IPS DF 6.9 (cell line): ENCODE data around the gene PHF12.
"Not testable (repeated sequence)": the region's sequence is repeated elsewhere in the genome, so short reads cannot be mapped to it uniquely, and the experiment has no call there.

Source experiments
- DNase-seq: peaks from one replicate; pipeline ENCODE4 v3.0.0-alpha.2; 2013; ENCODE audit warnings: low read depth, low spot score
- H3K27ac ChIP-seq: one replicate; pipeline ENCODE4 v1.5.1; 2013; ENCODE audit warnings: low read length, control low read depth
- H3K27me3 ChIP-seq: 2 replicates; pipeline ENCODE4 v1.6.1; 2013; ENCODE audit warnings: mild to moderate bottlenecking, low read length; ENCODE audit not compliant: control insufficient read depth, insufficient read depth
- H3K36me3 ChIP-seq: 2 replicates; pipeline ENCODE4 v1.6.1; 2013; ENCODE audit warnings: low read length; ENCODE audit not compliant: control insufficient read depth, insufficient read depth
- H3K4me1 ChIP-seq: 2 replicates; pipeline ENCODE4 v1.6.1; 2013; ENCODE audit warnings: low read length; ENCODE audit not compliant: control insufficient read depth, insufficient read depth
- H3K4me3 ChIP-seq: 2 replicates; pipeline ENCODE4 v1.5.1; 2013; ENCODE audit warnings: mild to moderate bottlenecking, low read length
- H3K9me3 ChIP-seq: 2 replicates; pipeline ENCODE4 v1.6.1; 2013; ENCODE audit warnings: low read length, inconsistent platforms; ENCODE audit not compliant: control insufficient read depth, insufficient read depth
- whole genome bisulfite sequencing: extraction: QIAGEN DNeasy Blood & Tissue Kit; methylation state at CpG from one replicate; pipeline ENCODE4 v1.1.7; 2013; ENCODE audit warnings: mixed read lengths, missing lambda C conversion rate; ENCODE audit not compliant: insufficient read length, insufficient coverage; 5-methylcytosine and 5-hydroxymethylcytosine counted together

Gene PHF12

DNA sequence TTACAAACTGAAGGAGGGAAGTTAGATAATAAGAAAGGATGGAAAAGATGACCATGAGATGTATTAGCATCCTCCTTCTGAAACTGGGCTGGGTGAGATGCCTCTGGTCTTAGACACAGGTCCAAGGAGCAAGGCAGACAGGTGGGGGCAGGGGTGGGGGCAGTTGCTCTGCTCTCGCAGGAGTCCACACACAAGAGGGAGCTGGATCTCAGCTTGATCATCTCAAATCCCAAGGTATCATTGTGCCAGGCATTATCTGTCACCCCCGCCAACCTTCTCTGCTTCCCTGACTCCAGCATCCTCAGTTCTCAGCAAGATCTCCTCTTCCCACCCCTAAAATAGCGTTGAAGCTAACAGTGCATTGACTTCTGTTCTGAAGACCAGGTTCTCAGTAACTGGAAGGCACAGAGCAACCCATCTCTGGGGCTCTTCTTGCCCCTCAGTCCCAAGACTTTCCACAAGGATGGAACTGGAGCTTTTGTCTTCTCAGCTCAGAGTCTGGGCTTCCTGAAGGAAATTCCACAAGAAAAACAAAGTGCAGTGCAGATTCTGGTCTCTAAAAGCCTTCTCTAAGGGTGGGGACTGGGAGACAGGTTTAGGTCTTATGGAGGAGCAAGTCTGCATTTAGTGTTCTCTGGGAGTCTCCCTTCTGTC lies 55.4 kb downstream of the PHF12 start:
- no peak overlapping the region for H3K4me3 ChIP-seq
- DNase-seq: no peak
- peaks cover 4% of the 10 kb centered on the region for H3K4me1 ChIP-seq
- H3K27ac ChIP-seq: no peak overlapping the region
- WGBS: no CpG with 5 or more reads among the region's 3 CpGs
- H3K27me3 ChIP-seq: no peaks in the 10 kb centered on the region
- no peaks in the 10 kb centered on the region for H3K9me3 ChIP-seq
- peaks cover under 1% of the 10 kb centered on the region; the same call in 1 of the 2 replicates for H3K36me3 ChIP-seq

DNA sequence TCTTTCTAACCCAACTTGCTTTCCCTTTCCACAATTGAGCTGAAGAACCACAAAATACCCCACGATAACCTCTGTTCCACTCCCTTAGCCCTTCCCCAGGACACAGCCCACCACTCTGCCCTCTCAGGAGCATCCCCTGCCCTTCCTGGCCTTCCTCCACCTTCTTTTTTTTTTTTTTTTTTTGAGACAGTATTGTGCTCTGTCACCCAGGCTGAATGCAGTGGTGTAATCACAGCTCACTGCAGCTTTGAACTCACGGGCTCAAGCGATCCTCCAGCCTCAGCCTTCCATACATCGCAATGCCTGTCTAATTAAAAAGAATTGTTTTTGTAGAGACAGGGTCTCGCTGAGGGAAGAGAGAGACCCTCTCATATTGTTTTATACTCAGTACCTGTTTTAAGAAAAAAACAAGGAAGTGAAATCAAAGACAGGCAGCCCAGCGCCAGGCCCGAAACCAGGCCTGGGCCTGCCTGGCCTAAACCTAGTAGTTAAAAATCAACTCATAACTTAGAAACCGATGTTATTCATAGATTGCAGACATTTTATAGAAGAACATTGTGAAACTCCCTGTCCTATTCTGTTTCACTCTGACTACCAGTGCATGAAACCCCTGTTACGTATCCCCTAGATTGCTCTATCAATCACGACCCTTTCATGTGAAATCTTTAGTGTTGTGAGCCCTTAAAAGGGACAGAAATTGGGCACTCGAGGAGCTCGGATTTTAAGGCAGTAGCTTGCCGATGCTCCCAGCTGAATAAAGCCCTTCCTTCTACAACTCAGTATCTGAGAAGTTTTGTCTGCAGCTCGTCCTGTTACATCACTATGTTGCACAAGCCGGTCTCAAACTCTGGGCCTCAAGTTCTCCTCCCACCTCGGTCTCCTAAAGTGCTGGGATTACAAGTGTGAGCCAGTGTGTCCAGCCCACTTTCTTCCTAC lies 57.8 kb downstream of the PHF12 start:
- WGBS: 100% methylated on average over 1 of the region's 16 CpGs
- not testable (repeated sequence) for H3K36me3 ChIP-seq, DNase-seq, H3K27me3 ChIP-seq, H3K4me1 ChIP-seq, H3K9me3 ChIP-seq, H3K4me3 ChIP-seq, H3K27ac ChIP-seq

DNA sequence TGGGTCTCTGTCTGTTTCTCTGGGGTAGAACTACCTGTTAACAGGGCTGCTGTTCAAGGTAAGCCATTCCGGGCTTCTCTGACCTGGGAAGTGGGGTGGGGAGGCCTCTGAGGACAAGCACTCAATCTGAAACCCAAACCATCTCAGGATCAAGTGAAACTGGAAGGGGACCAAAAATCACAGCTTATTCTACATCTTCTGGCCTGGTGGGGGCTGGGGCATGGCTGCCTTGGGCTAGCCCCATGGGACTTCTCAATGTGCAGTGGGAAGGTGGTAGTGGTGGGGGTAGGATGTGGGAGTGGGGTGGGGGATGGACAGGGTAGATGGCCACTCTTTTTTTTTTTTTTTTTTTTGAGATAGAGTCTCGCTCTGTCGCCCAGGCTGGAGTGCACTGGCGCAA lies 59.3 kb downstream of the PHF12 start:
- no peak overlapping the region for H3K4me3 ChIP-seq
- H3K9me3 ChIP-seq: no peaks in the 10 kb centered on the region
- no peaks in the 10 kb centered on the region for H3K27me3 ChIP-seq
- H3K4me1 ChIP-seq: peaks cover 3% of the 10 kb centered on the region; the same call in 1 of the 2 replicates
- no peak for DNase-seq
- WGBS: no CpG with 5 or more reads among the region's 4 CpGs
- H3K36me3 ChIP-seq: no peaks in the 10 kb centered on the region
- H3K27ac ChIP-seq: no peak overlapping the region

DNA sequence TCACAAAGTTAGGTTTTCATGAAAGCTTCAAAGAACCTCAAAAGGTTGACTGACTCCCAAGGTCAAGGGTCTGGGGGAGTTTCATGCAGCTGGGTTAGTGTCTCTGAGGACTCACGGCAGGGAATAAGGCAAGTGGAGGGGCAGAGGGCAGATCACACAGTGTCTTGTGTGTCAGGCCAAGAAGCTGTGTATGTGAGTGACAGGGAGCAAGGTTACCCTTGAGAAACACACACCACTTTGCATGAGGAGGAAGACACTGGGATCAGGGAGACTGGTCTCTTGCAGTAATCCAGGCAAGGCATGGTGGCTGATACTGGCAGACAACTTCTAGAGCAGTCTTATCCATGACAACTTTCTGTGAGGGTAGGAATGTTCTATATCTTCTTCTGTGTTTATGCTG lies 60.1 kb downstream of the PHF12 start:
- DNase-seq: no peak
- Histone ChIP-seq H3K9me3 (no peaks in the 10 kb centered on the region), H3K4me3 (no peak overlapping the region), H3K4me1 (peaks cover 3% of the 10 kb centered on the region; the same call in 1 of the 2 replicates), H3K36me3 (no peaks in the 10 kb centered on the region), H3K27ac (no peak overlapping the region), H3K27me3 (no peaks in the 10 kb centered on the region)
- WGBS: no CpG with 5 or more reads among the region's 1 CpG

DNA sequence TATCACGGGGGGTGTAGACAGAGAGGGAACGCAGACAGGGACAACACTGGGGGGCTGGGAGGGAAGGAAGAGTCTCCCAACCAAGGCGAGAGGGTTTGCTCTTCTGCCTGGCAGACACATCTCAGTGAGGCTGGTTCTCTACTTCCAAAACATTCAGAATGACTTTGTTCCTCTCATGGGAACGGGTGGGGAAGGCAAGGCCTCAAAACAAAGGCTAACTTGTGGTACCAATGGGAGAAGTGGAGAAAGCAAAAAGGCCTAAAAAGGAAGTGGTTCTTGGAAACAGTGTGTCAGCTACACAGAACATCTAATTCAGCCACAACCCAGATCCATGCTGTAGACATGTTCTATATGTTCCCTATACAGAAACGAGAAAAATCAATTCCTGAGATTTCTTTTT lies 61.3 kb downstream of the PHF12 start:
- WGBS: no CpG with 5 or more reads among the region's 5 CpGs
- no peaks in the 10 kb centered on the region for H3K9me3 ChIP-seq

DNA sequence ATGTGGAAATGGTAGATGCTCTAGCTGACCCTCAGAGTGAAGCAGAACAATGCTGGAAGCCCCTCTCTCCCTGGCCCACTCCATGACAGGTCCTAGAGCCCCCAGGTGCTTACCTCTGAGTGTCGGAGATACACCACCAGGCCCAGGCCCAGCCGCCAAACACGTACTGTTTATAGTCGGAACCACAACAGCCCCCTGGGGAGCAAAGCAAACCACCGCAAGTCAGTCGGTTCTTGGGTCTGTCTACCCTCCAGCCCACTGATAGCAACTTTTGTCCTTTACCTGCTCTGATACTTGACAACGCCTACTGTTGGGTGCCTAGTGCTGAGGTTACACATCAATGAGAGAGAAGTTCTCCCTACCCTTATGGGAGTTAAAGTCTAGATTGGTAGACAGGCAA lies 62.5 kb downstream of the PHF12 start:
- no peak overlapping the region for H3K4me3 ChIP-seq
- no peaks in the 10 kb centered on the region for H3K9me3 ChIP-seq
- H3K27ac ChIP-seq: no peak overlapping the region
- no peak for DNase-seq
- H3K36me3 ChIP-seq: no peaks in the 10 kb centered on the region; the same call in 1 of the 2 replicates
- no CpG with 5 or more reads among the region's 7 CpGs for WGBS
- no peaks in the 10 kb centered on the region for H3K27me3 ChIP-seq
- no peaks in the 10 kb centered on the region for H3K4me1 ChIP-seq

More for the DNA sequence above, 61.3 kb downstream of the PHF12 start:
- H3K4me3 ChIP-seq: no peak overlapping the region
- no peaks in the 10 kb centered on the region for H3K27me3 ChIP-seq
- no peak for DNase-seq
- no peak overlapping the region for H3K27ac ChIP-seq
- no peaks in the 10 kb centered on the region for H3K36me3 ChIP-seq
- no peaks in the 10 kb centered on the region for H3K4me1 ChIP-seq

DNA sequence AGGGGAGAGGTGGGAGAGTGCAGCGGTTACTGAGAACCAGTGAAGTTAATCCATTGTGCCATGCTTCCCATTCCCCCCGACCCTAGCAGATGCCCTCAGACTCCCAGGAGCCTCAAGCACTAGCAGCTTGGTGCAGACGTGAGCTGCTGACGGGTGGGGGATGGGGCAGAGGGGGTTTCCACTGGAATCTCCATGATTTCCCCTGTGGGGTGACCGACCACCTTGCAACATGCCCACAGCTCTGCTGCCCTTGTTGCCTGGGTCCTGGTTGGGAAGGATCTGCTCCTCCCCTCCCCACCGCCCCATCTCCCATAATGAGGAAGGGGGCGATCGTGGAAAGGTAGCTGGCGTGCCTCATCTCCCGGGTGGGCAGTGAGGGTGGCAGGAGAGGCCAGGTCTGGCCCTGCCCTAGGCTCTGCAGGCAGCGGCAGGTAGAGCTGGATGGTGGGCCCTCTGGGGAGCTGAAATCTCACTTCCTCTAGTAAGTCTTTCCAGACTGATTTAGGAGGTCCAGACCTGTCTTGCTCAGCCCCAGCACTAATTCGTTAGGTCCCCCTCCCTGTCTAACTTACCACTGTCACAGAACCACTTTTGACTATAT lies 63.3 kb downstream of the PHF12 start:
- H3K36me3 ChIP-seq: no peaks in the 10 kb centered on the region; the same call in 1 of the 2 replicates
- no peaks in the 10 kb centered on the region for H3K9me3 ChIP-seq
- no peak overlapping the region for H3K4me3 ChIP-seq
- WGBS: no CpG with 5 or more reads among the region's 12 CpGs
- no peaks in the 10 kb centered on the region for H3K27me3 ChIP-seq
- no peak overlapping the region for H3K27ac ChIP-seq
- DNase-seq: no peak
- no peaks in the 10 kb centered on the region for H3K4me1 ChIP-seq

DNA sequence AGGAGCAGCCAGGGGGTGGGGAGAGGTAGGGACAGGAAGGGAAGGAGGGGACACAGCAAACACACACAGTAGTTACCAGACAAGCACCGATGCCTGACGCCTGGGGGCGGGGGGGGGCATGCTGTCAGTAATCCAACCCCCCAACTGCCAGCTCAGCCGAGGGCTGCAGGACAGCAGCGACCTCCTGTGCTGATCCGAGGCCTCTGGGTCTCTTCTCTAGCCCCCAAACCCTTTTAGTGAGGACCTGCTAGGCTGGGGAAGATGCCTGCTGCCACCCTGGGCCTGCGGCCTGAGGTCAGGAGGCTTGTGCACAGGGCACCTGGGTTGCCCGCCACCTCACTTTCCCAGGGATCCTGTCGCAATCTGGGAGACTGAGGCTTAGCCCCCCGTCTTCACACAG lies 65.4 kb downstream of the PHF12 start:
- WGBS: no CpG with 5 or more reads among the region's 10 CpGs
- Histone ChIP-seq H3K27me3 (no peaks in the 10 kb centered on the region), H3K4me3 (no peak overlapping the region), H3K9me3 (no peaks in the 10 kb centered on the region), H3K27ac (no peak overlapping the region), H3K36me3 (peaks cover 15% of the 10 kb centered on the region), H3K4me1 (no peaks in the 10 kb centered on the region)
- DNase-seq: no peak

DNA sequence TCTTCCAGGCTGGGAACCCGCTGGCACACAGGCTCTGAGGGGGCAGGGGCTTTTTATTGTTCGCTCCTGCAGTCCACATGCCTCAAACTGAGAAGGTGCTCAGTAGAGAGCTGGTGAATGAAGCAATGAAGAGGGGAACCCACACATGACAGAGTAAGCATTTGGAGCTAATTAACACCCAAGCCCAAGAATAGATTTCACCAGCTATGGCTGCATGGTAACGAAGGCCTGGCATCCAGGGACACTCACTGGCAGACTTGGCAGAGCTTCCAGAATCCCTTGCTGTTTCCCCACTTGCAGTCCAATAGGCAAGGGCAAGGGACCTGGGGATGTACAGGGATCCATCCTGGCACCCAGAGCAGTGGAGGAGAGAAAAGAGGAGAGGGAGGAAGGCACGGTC lies 66.0 kb downstream of the PHF12 start:
- Histone ChIP-seq H3K27ac (no peak overlapping the region), H3K36me3 (peaks cover 21% of the 10 kb centered on the region), H3K27me3 (no peaks in the 10 kb centered on the region), H3K4me3 (no peak overlapping the region), H3K4me1 (no peaks in the 10 kb centered on the region), H3K9me3 (no peaks in the 10 kb centered on the region)
- DNase-seq: no peak
- WGBS: no CpG with 5 or more reads among the region's 4 CpGs

DNA sequence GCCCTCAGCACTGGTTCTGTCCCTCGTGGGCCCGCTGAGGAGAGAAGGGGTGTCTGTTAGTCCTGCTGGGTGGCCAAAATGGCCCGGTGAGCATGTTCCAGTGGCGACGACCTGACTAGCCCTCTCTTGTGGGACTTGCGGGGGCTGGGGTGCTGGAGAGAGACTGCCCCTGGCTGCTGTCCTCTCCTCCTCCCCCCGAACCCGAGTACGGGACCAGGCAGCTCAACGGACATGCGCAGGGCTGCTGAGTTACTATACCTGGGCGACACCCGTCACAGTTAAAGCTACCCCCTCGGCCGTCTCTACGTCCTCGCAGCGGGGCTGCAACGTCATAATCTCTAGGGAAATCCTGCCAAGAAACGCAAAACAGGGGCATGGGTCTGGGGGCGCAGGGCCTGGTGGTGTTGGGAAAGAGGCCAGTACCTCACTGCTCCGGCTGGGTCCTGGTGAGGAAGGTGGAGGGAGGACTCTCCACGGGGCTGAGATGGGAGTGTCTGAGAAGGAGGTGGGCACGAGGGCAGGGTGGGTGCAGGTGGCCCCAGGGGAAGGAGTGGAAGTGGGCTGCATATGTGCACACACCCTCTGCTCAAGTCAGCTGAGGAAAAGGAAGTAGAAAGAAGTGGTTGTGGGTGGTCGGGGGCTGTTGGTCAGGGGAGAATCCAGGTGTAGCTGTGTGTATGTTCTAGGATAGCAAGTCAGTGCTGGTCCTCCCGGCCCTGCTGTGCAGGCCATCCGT lies 67.2 kb downstream of the PHF12 start:
- Histone ChIP-seq H3K4me1 (no peaks in the 10 kb centered on the region; the same call in 1 of the 2 replicates), H3K4me3 (no peak overlapping the region), H3K36me3 (peaks cover 23% of the 10 kb centered on the region), H3K9me3 (no peaks in the 10 kb centered on the region), H3K27ac (no peak overlapping the region), H3K27me3 (no peaks in the 10 kb centered on the region)
- no peak for DNase-seq
- no CpG with 5 or more reads among the region's 27 CpGs for WGBS
